SK-N-SH (cell line): ENCODE data around the gene ADCY1. TPM values are rescaled to one million over a fixed set of nuclear protein-coding genes. Genes with fewer than 3 reads are reported as not detected.
A peak's percentile ranks its signal among the peaks of the same experiment; 100 is the strongest.

Experiments
- CTCF ChIA-PET: fragments of 300-600, 350-600 bp; formaldehyde crosslinking; extraction: SDS; loops from one replicate; lab custom pipeline; 2021; lab: Yijun Ruan, JAX
- POLR2A ChIA-PET: fragments of 350-600 bp; sonication (Branson Sonifier 250); formaldehyde crosslinking; extraction: SDS; loops from one replicate; lab custom pipeline; 2020; ENCODE audit warnings: antibody characterized with exemption, inconsistent platforms; lab: Yijun Ruan, JAX
- DNase-seq: peaks from one replicate; pipeline ENCODE4 v3.0.0; 2012
- H2AFZ ChIP-seq: fragments of 200-600 bp; sonication (generic); 2 replicates; pipeline ENCODE4 v1.8.1; 2016; ENCODE audit warnings: antibody characterized with exemption, mild to moderate bottlenecking, low read depth
- H3F3A ChIP-seq: fragments of 200-600 bp; sonication (generic); replicated peaks from 2 replicates; pipeline ENCODE3; 2016; ENCODE audit warnings: antibody characterized with exemption, mild to moderate bottlenecking; ENCODE audit not compliant: insufficient read depth
- H3K27ac ChIP-seq, 2 experiments: fragments of 200-500 bp in 1 of 2; fragments of 200-600 bp in 1 of 2; sonication (Bioruptor generic) in 1 of 2; sonication (generic), shearing (Covaris generic) in 1 of 2; 2 replicates each; pipeline versions ENCODE4 v1.5.1 to v1.6.1; 2014 to 2016; ENCODE audit warnings: low read depth in 2 of 2, inconsistent platforms in 1 of 2, low read length in 1 of 2, mild to moderate bottlenecking in 1 of 2, mixed read lengths in 1 of 2
- H3K27me3 ChIP-seq: fragments of 200-600 bp; sonication (generic), shearing (Covaris generic); 2 replicates; pipeline ENCODE4 v1.6.1; 2016; ENCODE audit warnings: mixed run types; ENCODE audit not compliant: insufficient read depth
- H3K36me3 ChIP-seq, 2 experiments: fragments of 200-500 bp in 1 of 2; fragments of 200-600 bp in 1 of 2; sonication (Bioruptor generic) in 1 of 2; sonication (generic) in 1 of 2; replicated peaks in 1 of 2; 2 replicates each; pipeline versions ENCODE3 to v1.5.1; 2014 to 2016; ENCODE audit warnings: low read length in 1 of 2, mild to moderate bottlenecking in 1 of 2; ENCODE audit not compliant: insufficient read depth in 2 of 2, control insufficient read depth in 1 of 2
- H3K4me1 ChIP-seq, 2 experiments: fragments of 200-500 bp in 1 of 2; fragments of 200-600 bp in 1 of 2; sonication (Bioruptor generic) in 1 of 2; sonication (generic), shearing (Covaris generic) in 1 of 2; 2 replicates each; pipeline versions ENCODE4 v1.5.1 to v1.6.1; 2014 to 2016; ENCODE audit warnings: low read depth in 1 of 2, low read length in 1 of 2, mixed run types in 1 of 2; ENCODE audit not compliant: insufficient read depth in 2 of 2, control insufficient read depth in 1 of 2
- H3K4me2 ChIP-seq: fragments of 200-600 bp; sonication (generic), shearing (Covaris generic); 2 replicates; pipeline ENCODE4 v1.6.1; 2017; ENCODE audit warnings: mixed run types
- H3K4me3 ChIP-seq, 2 experiments: fragments of 200-500 bp in 1 of 2; fragments of 200-600 bp in 1 of 2; sonication (Bioruptor generic) in 1 of 2; sonication (generic), shearing (Covaris generic) in 1 of 2; 2 replicates each; pipeline versions ENCODE4 v1.5.1 to v1.8.1; 2014 to 2016; ENCODE audit warnings: low read depth in 2 of 2, inconsistent platforms in 1 of 2, low read length in 1 of 2, mild to moderate bottlenecking in 1 of 2, mixed read lengths in 1 of 2, moderate library complexity in 1 of 2
- H3K79me2 ChIP-seq: fragments of 200-600 bp; sonication (generic); 2 replicates; pipeline ENCODE4 v1.8.1; 2017; ENCODE audit warnings: mild to moderate bottlenecking; ENCODE audit not compliant: insufficient read depth
- H3K9ac ChIP-seq: fragments of 200-600 bp; sonication (generic); 2 replicates; pipeline ENCODE4 v1.6.1; 2017; ENCODE audit warnings: mixed run types
- H3K9me2 ChIP-seq: fragments of 200-600 bp; sonication (generic); 2 replicates; pipeline ENCODE4 v1.6.1; 2017; ENCODE audit warnings: mixed run types
- H3K9me3 ChIP-seq: fragments of 200-600 bp; sonication (generic); 2 replicates; pipeline ENCODE4 v1.6.1; 2017; ENCODE audit warnings: mixed run types, mild to moderate bottlenecking, moderate library complexity
- H4K20me1 ChIP-seq: fragments of 200-600 bp; sonication (generic); 2 replicates; pipeline ENCODE4 v1.6.1; 2017; ENCODE audit warnings: mild to moderate bottlenecking, mixed run types; ENCODE audit not compliant: insufficient read depth
- CTCF ChIP-seq: fragments of 200-600 bp; sonication (generic); IDR thresholded peaks from 2 replicates; pipeline ENCODE4 v1.6.1; 2017; ENCODE audit warnings: antibody characterized with exemption, mild to moderate bottlenecking, moderate library complexity
- EZH2phosphoT487 ChIP-seq: fragments of 200-600 bp; sonication (generic); IDR thresholded peaks from 2 replicates; pipeline ENCODE4 v1.6.1; 2017; ENCODE audit warnings: low read depth, mixed run types, mild to moderate bottlenecking, antibody characterized with exemption, moderate library complexity, borderline replicate concordance
- IRF3 ChIP-seq: fragments of 150-350 bp; IDR thresholded peaks from 2 replicates; pipeline ENCODE4 v1.6.1; 2016; ENCODE audit warnings: mild to moderate bottlenecking, low read depth, low read length
- JUND ChIP-seq: IDR thresholded peaks from 2 replicates; pipeline ENCODE4 v1.4.0; 2012
- MAX ChIP-seq: IDR thresholded peaks from 2 replicates; pipeline ENCODE4 v1.4.0; 2012; ENCODE audit warnings: low read depth
- MEF2A ChIP-seq: IDR thresholded peaks from 2 replicates; pipeline ENCODE4 v1.4.0; 2012; ENCODE audit warnings: low read depth, borderline replicate concordance
- NRF1 ChIP-seq: IDR thresholded peaks from 2 replicates; pipeline ENCODE4 v1.6.1; 2012; ENCODE audit warnings: low read depth, mild to moderate bottlenecking, low read length
- POLR2AphosphoS5 ChIP-seq: IDR thresholded peaks from 2 replicates; pipeline ENCODE4 v1.6.1; 2012; ENCODE audit warnings: low read depth, low read length
- RAD21 ChIP-seq: IDR thresholded peaks from 2 replicates; pipeline ENCODE4 v1.6.1; 2012; ENCODE audit warnings: mild to moderate bottlenecking, low read length
- RFX5 ChIP-seq: IDR thresholded peaks from 2 replicates; pipeline ENCODE4 v1.6.1; 2012; ENCODE audit warnings: mild to moderate bottlenecking, improper control_type of control experiment, low read length
- RXRA ChIP-seq: IDR thresholded peaks from 2 replicates; pipeline ENCODE4 v1.4.0; 2012; ENCODE audit warnings: low read depth, mild to moderate bottlenecking, borderline replicate concordance
- SIN3A ChIP-seq: IDR thresholded peaks from 2 replicates; pipeline ENCODE4 v1.6.1; 2012; ENCODE audit warnings: low read depth, mild to moderate bottlenecking, low read length, moderate library complexity, borderline replicate concordance
- TAF1 ChIP-seq: IDR thresholded peaks from 2 replicates; pipeline ENCODE4 v1.6.1; 2012; ENCODE audit warnings: low read depth, mild to moderate bottlenecking, low read length, moderate library complexity, borderline replicate concordance
- TCF12 ChIP-seq: IDR thresholded peaks from 2 replicates; pipeline ENCODE4 v1.4.0; 2012
- TEAD4 ChIP-seq: IDR thresholded peaks from 2 replicates; pipeline ENCODE4 v1.4.0; 2012; ENCODE audit warnings: mild to moderate bottlenecking, borderline replicate concordance; ENCODE audit not compliant: insufficient read depth
- WGBS: methylation state at CpG from one replicate; pipeline ENCODE4 v1.1.6; 2017; ENCODE audit warnings: low lambda C conversion rate; 5-methylcytosine and 5-hydroxymethylcytosine counted together
- polyA plus RNA-seq, 3 experiments: library from polyadenylated mRNA; depleted of rRNA; stranded (reverse); fragments of >200 nt; gene quantifications; 2 replicates each; pipeline ENCODE4 v1.2.3, GENCODE V29; 2012

ADCY1 gene
- polyA plus RNA-seq, 1 of the 3 experiments (the other 2 are of a cell fraction), result 0.16 TPM

- TF ChIP-seq CTCF, result peak; percentile 43; the same call in 1 of the 2 replicates
- TF ChIP-seq POLR2AphosphoS5, result no peak
- no peak for TF ChIP-seq TCF12
- TF ChIP-seq IRF3, result no peak
- no peak for TF ChIP-seq JUND
- TF ChIP-seq MAX, result no peak
- TF ChIP-seq TAF1, result no peak
- peak; percentile 52 for TF ChIP-seq RAD21
- TF ChIP-seq EZH2phosphoT487, result no peak
- TF ChIP-seq SIN3A, result no peak
Measured at GRCh38 chr7:45580053-45580872, 6.1 kb downstream of the ADCY1 start (continued).

- H3K4me2 ChIP-seq, result no peak overlapping the region
- ChIA-PET POLR2A (no interaction called here), CTCF (interaction anchor here (0.7 to 3.6 kb wide), 6 partner anchors 8 to 238 kb away, joined by 3 to 16 read pairs (median 4); no protein-coding TSS in a partner anchor)
- H3K9me2 ChIP-seq, result no peaks in the 10 kb centered on the region
- TF ChIP-seq RFX5 (no peak), NRF1 (no peak), TCF12 (no peak), TEAD4 (no peak), MEF2A (no peak), RXRA (no peak), SIN3A (no peak)
- peaks cover 0 to 84% of the 10 kb centered on the region in 2 experiments; a peak in 2 of 4 replicates for H3K4me1 ChIP-seq
- no peak overlapping the region for H3K9ac ChIP-seq
- WGBS, result 43% methylated on average over 6 of the region's 6 CpGs
- H2AFZ ChIP-seq, result no peak overlapping the region
- no peak for DNase-seq
- H3K36me3 ChIP-seq, result no peaks in the 10 kb centered on the region
- H3K79me2 ChIP-seq, result no peaks in the 10 kb centered on the region
- peak overlapping the region in 1 of 2 experiments; percentile 96; a peak in 1 of 4 replicates for H3K27ac ChIP-seq
- peaks cover 19% of the 10 kb centered on the region; the same call in 1 of the 2 replicates for H3K27me3 ChIP-seq
- no peaks in the 10 kb centered on the region for H3K9me3 ChIP-seq
- H3F3A ChIP-seq, result no peaks in the 10 kb centered on the region
- H4K20me1 ChIP-seq, result no peaks in the 10 kb centered on the region
- H3K4me3 ChIP-seq, result no peak overlapping the region
Measured at GRCh38 chr7:45581271-45581780, 7.2 kb downstream of the ADCY1 start.
